GM19193 (cell line): ENCODE data around the gene NIPSNAP3A.

Experiments used
- POLR2A ChIP-seq: IDR thresholded peaks from 4 replicates; pipeline ENCODE4 v1.6.1; 2011; ENCODE audit not compliant: insufficient read depth, insufficient read length; ENCODE audit errors: extremely low read depth

Gene NIPSNAP3A

DNA sequence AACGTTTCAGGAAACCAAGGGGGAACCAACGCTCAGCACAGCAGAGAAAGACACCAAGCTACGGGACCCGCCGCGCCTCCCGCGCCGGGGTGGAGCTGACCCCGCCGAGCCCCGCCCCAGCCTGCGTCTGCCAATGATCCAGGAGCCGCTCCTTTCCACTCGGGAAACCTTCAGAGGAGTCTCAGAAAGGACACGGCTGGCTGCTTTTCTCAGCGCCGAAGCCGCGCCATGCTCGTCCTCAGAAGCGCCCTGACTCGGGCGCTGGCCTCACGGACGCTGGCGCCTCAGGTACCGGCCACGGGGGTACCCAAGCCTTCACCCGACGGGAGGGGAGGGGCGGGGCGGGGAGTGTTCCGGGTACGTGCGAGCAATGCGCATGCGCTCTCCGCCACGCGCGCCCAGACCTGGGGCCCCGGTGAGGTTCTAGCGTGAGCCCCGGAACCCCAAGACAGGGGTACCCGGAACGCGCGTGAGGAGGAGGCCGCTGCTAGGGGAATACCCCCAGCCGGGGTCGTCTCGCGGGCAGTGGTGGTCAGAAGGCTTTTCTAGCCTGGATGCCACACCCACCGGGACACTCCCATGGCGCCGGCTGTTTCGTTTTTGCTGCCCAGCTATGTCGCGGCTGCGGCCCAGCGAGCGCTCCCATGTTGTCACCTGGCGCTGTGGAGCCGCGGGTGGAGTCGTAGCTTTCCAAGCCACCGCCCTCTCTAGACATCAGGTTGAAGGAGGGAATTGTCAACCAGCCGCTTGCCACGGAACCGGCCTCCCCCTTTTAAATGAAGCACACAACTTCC, at the start of gene NIPSNAP3A:
NIPSNAP3A (plus strand) TSS at position 119 of the 794 bp plus-strand sequence; CDS start at position 229, 110 bp downstream.
- TF ChIP-seq POLR2A = peak; percentile 78

DNA sequence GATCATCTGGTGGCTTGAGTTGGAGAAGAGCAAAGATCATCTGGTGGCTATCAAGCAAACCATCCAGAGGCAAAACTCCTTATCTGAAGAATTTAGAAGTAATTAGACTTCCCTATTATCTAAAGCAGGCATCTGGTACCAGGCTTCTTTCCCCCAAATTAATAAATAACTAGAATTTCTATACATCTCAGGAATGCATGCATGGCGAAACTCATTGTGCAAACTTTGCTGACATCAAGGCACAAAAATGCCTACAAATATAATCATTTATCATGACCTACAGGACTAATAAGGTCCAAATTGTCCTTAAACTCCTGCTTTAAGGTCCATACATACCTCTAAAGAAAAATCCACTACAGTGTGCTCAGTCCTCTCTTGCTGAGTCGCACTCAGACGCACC, 47.2 kb upstream of the NIPSNAP3A start:
- TF ChIP-seq POLR2A = no peak

DNA sequence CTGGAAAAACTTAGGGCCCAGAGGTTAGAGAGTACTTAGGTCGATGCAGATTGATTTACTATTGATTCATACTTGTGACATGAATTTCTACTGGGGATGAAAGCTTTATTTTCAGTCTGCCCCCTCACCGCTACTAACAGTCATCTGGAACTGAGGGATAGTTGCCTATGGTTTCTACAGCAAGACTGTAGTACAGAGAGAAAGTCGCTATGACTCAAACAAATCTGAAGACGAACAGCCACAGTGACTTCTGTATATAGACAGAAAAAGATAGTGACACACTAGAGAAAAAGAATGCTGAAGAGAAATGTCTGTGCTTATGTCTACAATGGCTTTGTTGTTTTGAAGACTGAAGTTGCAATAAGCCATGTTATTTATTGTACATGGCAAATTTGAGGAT, 35.9 kb upstream of the NIPSNAP3A start:
- TF ChIP-seq POLR2A = no peak

DNA sequence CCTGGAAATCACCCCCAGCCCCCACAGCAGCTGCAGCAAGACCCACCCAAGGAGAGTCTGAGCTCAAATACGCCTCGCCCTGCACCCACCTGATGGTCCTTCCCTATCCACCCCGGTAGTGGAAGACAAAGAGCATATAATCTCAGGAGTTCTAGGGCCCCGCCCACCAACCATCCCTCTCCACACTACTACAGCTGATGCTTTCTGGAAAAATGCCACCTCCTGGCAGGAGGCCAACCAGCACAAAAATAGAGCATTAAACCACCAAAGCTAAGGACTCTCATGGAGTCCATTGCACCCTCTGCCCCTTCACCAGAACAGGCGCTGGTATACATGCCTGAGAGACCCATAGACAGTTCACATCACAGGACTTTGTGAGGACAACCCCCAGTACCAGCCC, 22.5 kb upstream of the NIPSNAP3A start:
- no peak for TF ChIP-seq POLR2A

DNA sequence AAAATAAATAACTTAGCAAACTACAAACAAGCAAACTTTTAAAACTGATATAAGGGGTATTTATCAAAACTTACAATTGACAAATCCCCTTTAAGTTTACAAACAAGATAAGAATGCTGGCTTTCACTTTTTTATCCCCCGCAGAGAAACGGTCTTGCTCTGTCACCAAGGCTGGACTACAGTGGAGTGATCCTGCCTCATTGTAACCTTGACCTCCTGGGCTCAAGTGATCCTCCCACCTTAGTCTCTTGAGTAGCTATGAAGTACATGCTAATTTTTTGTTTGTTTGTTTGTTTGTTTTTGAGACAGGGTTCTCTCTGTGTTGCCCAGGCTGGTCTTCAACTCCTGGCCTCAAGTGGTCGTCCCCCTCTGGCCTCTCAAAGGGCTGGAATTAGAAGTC, 9.0 kb upstream of the NIPSNAP3A start:
- TF ChIP-seq POLR2A = no peak

DNA sequence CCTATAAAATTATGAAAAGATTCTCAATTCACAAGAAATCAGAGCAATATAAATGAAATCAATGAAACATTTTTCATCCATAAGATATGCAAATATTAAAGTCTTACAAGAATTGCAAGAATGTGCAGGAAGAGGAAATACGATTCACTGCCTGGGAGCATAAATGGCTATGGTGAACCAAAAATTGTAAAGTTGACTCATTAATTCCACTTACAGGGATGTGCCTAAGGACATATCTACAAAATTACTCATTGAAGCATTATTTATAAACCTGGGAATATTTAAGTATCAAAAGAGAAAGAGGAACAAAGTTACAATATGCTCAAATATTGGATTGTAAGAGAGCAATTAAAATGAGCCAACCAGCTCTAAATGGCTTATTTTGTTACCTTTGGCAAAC, 6.9 kb upstream of the NIPSNAP3A start:
- TF ChIP-seq POLR2A = no peak

DNA sequence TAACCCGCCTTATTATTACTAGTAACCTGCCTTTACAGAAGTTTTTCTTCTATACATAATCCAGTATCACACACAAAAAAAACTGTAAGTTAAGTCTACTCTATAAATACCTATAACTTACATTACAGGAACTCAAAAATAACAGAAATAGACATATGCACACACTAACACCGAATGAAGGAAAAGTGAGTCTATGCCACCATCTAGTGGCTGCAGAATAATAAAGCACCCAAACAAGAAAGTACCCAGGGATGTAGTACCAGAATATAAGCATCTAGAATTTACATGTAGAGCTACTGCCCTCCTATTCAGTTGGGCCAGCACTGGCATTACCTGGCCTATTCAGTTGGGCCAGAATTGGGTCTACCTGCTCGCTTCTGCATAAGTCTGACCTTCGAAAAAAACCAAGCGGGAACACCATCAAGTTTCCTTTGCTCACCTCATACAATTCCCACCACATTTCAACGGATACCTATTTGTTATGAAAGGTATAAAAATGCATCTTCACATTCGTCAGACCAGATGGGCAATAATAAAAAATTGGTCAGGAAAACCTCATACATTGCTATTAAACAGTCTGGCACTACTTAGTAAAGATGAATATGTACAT, 4.0 kb upstream of the NIPSNAP3A start:
- no peak for TF ChIP-seq POLR2A

DNA sequence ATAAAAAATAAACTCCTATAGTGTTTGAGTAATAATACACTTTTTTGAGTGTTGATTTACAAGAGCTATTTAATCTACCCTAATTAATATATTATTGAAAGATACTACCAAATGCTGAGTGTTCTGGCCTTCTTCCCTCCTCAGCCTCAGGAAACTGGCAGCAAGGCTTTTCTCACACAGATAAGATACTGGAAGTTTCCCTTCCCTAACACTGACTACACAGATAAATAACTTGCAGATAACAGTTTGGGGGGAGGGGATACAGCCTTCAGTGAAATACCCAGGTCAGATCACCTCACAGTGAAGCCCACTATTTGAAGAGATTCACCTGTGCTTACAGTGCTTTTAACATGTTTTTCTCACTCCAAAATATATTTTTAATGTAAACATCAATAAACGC, 1.6 kb upstream of the NIPSNAP3A start:
- no peak for TF ChIP-seq POLR2A

DNA sequence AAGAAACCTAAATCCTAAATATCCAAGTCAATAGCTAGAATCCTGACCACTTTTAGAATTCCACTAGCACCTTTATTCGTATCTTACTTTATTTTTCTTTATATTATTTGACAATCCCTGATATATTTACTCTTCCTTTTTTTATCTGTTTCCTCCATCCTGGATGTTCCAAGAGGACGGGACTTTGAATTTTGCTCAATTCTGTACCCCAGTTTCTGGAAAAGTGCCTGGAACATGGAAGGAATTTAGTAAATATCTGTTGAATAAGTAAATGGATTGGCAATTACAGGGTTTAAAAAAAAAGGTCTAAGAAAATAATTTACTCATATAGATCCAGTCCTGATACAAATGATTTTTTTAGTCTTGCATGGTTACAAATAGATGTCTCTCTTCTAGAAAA, 1.2 kb upstream of the NIPSNAP3A start:
- TF ChIP-seq POLR2A = no peak

DNA sequence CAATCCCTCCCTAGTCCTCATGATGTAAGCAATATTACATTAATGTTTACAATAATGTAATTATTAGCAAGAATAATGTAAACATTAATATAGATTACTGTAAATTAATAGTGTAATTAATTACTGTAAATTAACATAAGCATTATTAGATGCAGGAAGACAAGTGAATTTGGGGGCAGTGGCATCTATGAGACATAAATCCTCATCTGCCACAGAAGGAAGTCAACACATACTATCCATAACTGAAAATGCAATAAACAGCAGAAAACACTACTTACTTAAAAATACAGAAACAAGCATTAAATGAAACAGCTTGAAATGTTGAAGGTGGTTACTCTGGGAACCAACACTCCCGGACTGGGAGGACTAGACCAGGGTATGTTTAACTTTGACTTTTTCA, 685 bp upstream of the NIPSNAP3A start:
- TF ChIP-seq POLR2A = no peak

DNA sequence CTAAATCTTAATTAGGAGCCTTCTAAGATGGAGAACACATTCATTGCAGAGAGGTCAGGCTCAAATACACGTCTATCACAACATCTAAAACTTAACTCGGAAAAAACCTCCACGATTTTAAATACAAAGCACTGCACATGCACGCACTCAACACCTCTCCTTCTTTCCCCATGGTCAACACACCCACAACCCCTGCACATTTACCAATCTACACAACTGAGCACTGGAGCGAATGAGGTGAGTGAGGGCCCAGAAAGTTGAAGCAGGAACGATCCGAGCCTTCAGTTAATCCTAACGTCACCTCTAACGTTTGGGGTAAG, 278 bp upstream of the NIPSNAP3A start:
- TF ChIP-seq POLR2A = no peak

DNA sequence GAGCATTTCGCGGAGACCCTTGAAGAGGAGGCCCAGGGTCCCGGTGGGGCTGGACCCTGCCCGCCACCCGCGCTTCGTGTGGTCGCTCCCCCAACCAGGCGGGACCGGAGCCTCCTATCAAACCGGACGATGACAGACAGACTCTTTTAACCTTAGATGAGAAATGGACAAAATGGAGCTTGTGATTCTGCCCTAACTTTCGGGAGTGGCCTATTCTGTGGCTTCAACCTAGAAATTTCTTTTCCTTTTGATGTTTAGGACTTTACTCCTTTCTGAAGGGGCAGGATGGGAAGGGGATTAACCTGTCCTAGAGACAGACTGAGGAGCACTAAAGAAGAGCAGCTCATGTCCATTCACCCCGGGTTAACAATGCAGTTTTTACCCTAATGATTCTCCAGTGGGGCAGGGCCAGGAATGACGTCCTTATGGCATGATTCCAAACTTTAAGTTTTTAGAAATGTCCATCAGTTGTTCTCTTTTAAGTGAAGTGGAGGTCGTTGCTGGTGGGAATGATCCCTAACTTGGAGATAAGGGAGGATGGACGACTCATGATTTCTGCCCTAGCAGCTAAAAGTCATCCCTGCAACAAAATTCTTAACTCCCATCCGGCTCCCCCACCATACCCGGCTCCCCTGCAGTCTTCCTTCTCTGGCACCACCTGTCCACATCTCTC, 1.0 kb downstream of the NIPSNAP3A start:
- TF ChIP-seq POLR2A = no peak

DNA sequence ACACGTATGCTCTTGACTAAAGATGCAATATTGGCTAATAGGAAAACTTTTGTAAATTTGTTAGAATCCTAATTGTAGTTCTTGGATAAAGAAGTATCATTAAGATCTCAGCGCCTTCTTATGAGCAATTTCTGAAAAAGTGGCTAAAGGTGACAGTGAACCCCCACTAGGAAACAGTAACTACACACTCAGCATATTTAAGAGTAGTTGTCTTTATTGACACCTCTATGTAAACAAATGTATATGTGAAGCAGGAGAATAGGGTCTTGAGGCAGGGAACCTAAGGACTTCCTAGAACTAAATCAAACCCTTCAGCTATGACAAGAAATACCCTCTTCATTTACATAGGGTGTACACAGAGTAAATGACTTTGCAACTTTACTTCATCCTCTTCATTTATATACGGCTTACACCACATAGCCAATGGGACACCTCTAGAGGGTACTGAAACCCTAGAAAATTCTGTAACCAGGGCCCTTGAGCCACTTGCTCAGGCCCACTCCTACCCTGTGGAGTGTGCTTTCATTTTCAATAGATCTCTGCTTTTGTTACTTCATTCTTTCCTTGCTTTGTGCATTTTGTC, 2.8 kb downstream of the NIPSNAP3A start:
- no peak for TF ChIP-seq POLR2A

DNA sequence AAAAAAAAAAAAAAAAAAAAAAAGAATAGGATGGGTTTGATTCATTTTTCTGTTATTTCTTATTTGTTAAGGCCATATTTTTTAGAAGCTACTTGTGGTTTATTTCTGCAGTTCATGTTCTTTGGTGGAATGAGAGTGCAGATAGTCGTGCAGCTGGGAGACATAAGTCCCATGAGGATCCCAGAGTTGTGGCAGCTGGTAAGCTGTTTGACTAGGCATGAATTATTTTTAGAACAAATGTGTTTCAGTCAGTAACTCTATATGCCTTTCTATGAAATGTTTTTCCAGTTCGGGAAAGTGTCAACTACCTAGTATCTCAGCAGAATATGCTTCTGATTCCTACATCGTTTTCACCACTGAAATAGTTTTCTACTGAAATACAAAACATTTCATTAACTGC, 11.5 kb downstream of the NIPSNAP3A start:
- TF ChIP-seq POLR2A = no peak

DNA sequence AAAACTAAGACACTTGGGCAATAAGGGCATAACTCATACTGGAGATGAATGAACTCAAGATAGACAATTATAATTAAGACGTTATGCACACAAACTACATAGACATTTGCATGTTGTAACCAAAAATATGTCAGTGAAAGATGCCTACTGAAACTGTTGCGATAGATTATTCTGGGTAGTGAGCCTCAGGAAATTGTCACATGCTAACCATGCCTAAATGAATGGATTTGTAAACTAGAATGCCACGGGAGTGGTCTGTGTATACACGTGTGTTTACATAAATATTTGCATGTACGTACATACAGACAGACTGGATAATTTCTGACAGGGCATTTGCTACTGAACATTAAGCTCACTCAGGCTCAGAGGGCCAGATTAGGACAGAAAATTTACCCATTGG, 17.7 kb downstream of the NIPSNAP3A start:
- TF ChIP-seq POLR2A = no peak

DNA sequence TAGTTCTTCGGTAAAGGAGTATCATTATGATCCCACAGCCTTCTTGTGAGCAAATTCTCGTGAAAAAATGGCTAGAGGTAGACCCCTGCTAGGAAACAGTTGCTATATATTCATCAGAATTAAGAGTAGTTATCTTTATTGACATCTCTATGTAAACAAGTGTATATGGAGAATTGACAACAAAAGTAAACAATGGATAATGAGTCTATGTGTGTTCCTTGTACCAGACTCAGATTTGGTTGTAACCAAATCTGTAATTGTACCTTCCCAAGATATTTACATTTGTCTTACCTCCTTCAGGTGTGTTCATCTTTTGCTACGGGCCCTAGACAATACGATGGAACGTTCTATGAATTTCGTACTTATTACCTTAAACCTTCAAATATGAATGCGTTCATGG, 18.5 kb downstream of the NIPSNAP3A start:
- TF ChIP-seq POLR2A = no peak

DNA sequence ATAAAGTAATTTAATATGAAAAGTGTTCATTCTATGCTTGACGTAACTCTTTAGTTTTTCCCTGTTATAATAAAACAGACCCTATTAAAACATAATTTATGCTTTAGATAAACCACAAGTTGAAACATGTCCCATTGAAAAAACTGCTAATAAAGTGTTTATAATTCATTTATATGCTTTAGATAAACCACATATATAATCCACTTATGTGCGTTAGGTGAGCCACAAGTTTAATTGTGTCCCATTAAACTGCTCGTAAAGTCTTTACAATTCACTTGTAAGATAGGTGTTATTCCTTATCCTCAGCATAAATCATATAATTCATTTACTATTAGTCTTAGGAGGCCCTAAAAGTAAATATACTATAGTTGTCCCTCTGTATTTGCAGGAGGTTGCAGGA, 20.0 kb downstream of the NIPSNAP3A start:
- no peak for TF ChIP-seq POLR2A

DNA sequence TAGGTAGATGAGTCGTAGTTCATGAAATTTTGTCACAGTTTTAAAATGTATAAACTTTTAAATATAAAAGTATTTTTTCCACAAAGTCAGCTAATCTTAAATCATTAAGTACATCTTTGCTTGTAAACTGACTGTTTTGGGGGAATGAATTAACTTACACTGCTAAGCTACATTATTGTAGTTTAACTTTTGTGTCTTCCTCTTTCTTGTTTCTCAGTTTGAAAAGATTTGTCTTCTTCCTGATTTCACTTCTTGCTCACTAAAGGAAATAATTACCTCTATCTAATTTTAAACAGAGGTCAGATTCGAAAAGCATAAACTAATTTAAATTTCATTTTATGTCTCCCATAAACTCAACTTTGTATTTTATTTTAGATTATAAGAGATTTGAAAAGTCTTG, 22.2 kb downstream of the NIPSNAP3A start:
- no peak for TF ChIP-seq POLR2A
